GM19328 (cell line): ENCODE data around the gene BCL3.

Source experiments
- ATAC-seq: cut with Tn5 transposase; IDR thresholded peaks from one replicate; pipeline ENCODE4 v1.9.1; 2021; ENCODE audit warnings: mild to moderate bottlenecking, moderate library complexity; ENCODE audit not compliant: unreplicated experiment

Gene BCL3

DNA sequence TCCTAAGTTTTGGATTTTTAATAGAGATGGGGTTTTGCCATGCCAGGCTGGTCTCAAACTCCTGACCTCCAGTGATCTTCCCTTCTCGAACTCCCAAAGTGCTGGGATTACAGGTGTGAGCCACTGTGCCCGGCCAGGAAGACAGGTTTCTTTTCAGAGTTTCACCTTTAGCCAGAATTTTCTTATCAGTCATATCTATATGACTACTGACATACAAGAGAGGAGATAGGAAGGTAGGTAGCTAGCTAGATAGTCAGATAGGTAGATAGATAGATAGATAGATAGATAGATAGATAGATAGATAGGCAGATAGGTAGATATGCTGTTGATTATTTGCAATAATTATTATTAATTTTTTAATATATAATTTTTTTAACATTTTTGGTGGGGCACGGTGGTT, 36.8 kb downstream of the BCL3 start:
- no peak for ATAC-seq

- ATAC-seq: no peak
These were observed 37.5 kb downstream of the BCL3 start for GRCh38 chr19:44785993-44786392.

- ATAC-seq: no peak
These were observed 40.5 kb downstream of the BCL3 start for GRCh38 chr19:44788971-44789370.

DNA sequence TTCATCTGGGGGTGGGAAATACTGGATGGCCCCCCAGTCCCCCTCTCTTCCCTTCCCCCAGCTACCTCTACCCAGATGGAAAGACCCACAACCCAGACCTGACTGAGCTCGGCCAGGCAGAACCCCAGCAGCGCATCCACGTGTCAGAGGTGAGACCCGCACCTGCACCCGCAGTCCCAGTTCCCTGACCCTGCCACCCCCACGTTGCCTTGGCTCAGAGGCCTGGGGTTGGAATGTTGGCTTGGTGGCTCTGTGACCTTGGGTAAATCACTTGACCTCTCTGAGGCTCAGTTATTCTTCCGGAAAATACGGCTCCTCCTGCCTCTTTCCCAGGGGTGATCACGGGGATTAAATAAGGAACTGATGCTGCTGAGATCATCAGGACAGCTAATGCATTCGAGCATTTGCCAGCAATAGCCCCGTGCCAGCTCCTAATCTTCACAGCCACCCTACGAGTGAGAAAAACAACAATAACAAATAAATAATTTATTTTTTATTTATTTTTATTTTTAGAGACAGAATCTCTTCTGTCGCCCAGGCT, 41.5 kb downstream of the BCL3 start:
- no peak for ATAC-seq

DNA sequence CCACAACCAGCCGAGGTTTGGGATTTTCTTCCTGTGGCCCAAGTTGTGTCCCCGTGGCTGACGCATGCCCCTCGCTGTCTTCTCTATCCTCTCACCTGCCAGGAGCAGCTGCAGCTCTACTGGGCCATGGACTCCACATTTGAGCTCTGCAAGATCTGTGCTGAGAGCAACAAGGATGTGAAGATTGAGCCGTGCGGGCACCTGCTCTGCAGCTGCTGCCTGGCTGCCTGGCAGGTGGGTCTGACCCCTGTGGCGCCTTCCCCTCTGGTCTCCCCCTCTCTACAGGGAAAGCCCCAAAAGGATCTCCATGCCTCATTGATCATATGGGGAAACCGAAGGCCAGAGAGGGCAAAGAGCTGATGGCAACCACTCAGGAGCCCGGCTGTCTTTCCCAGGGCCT, 43.8 kb downstream of the BCL3 start:
- no peak for ATAC-seq

- no peak for ATAC-seq
These were observed 46.1 kb downstream of the BCL3 start for GRCh38 chr19:44794610-44795009.

DNA sequence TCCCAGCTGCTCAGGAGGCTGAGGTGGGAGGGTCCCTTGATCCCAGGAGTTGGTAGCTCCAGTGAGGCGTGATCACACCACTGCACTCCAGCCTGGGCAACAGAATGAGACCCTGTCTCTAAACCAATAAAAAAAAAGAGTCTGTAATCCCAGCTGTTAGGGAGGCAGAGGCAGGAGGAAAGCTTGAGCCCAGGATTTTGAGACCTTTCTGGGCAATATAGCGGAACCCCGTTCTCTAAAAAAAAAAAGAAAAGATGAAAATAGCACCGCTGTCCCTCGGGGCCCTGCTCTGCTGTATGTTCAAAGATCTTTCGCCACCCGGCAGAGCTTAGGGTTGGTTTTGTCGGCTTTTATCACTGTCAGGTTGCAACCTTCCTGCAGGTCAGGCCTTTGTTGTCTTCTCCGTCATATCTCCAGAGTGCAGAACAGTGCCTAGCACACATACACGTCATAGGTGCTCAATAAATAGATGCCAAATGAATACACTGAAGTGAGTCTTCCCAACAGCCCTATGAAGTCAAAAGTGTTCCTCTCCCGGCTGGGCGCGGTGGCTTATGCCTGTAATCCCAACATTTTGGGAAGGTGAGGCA, 47.0 kb downstream of the BCL3 start:
- ATAC-seq: no peak

DNA sequence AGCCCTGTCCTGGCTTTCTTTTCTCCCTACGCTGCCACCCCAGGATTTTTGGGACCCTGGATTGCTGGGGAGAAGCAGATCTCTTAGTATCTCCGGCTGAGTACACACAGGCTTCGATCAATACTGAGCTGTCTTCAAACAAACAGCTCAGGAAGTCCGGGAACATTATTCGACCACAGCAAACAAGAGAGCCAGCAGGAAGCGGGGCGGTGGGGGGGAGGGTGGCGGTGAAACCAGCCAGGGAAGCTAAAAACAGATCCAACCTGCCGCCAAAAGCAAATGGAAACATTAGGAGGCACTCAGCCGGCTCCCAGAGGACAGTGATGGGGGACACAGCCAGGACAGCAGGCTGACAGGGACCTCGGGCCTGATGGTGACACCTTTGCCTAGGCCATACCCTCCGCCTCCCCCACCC, 48.2 kb downstream of the BCL3 start:
- no peak for ATAC-seq

DNA sequence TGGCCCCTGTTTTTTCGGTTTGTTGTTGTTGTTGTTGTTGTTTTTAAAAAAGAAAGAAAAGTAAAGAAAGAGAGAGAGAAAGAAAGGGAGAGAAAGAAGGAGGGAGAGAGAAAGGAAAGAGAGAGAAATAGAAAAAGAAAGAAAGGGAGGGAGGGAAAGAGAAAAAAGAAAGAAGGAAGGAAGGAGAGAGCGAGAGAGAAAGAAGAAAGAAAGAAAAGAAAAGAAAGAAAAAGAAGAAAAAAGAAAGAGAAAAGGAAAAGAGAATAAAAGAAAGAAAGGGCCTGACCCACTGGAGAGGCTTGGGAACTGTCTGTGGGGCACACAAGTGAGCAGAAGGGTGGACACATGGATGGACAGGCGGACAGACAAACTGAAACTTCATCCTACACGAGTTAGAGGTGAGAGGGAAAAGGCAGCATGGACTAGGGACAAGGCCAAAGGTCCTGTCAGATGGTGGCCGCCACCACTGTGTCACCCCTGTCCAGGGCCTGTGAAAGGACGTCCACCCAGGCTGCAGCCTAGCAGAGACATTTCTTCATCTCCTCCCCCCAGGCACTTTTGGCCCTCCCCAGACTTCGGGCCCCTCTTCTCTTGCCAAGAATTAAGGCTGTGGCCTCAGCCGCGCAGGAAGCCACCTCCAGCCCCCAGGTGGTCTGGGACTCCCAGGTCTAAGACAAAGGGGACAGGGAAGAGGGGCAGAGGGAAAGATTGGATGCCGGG, 51.3 kb downstream of the BCL3 start:
- no peak for ATAC-seq

DNA sequence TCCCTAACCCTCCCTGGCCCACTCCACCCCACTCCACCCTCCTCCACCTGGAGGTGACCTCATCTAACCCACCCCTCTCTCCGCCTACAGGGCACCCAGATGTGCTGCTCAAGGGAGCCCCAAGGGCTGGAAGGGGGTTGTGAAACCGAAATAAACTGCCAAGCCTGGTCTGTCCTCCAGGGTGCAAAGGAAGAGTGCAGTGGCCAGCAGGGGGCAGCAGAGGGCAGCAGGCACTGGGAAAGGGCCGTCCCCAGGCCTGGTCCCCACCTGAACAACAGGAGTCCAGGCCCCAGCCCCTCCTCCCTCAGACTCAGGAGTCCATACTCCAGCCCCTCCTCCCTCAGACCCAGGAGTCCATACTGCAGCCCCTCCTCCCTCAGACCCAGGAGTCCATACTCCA, 52.0 kb downstream of the BCL3 start:
- no peak for ATAC-seq

GRCh38 chr19:44803442-44804428, 55.2 kb downstream of the BCL3 start:
- no peak for ATAC-seq

- no peak for ATAC-seq
These were observed 57.8 kb downstream of the BCL3 start for GRCh38 chr19:44806291-44806690.

DNA sequence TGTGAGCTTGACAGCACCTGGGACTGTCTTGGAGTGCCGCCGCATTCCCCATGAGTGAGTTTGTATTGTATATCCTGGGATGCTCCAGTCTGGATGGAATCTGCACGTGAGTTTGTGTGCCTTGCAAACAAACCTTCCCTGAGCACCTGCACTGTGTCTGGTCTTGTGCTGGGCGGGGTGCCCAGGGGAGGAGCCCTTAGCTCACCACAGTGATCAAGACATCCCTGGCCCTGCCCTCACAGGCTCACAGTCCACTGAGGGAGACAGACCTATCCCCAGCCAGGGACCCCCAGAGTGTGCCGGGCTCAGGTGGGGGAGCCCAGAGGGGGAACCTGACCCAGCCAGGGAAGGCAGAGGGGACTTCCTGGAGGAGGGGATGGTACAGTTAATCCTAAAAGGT, 58.7 kb downstream of the BCL3 start:
- ATAC-seq: no peak

GRCh38 chr19:44807652-44808462, 59.3 kb downstream of the BCL3 start:
- no peak for ATAC-seq

- ATAC-seq: no peak
These were observed 60.2 kb downstream of the BCL3 start, which contains the start of gene BCAM for GRCh38 chr19:44808463-44809371. Gene BCAM (plus strand): TSS chr19:44809103. CDS start chr19:44809125, 22 bp downstream.
